Measurements from ENCODE around the gene FAM20C. TPM values are rescaled to one million over a fixed set of nuclear protein-coding genes. Genes with fewer than 3 reads are reported as not detected.

FAM20C gene
- total RNA-seq, 1 donor from 2014 or later: 99.2 TPM

DNA sequence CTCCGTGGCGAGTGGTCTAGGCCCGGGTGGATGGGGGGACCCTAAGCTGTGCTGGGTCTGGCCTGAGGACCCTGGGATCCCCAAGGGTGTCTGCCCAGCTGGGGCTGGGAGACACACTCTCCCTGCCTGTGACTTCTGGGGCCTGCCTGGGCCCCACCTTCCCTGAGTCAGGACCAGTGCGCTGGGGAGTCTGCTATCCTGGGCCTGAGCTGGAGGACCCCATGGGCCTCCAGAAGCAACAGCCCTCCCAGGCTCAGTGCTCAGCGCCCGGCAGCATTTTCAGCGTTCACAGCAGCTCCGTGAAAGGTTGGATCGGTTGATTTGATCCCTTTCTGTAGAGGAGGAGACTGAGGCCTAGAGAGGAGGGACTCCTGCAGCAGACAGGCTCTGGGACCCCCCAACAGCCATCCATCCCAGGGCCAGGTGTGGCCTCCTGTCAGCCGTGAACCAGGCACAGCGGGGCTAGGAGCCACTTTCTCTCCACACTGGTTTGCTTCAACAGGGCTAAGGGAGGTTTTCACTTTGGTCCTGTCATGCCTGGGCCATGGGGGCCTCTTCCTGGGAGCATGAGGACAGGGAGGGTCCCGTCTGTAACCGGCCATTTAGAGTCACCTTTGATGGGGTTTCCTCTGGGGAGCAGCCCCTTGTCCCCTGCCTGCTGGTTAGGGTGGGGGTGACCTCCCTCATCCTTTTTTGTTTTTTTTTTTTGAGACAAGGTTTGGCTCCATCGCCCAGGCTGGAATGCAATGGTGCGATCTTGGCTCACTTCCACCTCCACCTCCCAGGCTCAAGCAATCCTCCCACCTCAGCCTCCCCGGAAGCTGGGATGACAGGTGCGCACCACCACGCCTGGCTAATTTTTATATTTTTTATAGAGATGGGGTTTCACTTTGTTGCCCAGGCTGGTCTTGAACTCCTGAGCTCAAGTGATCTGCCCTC, 110.0 kb downstream of the FAM20C start:
- DNase-seq (ENCODE audit: low spot score): no peak

DNA sequence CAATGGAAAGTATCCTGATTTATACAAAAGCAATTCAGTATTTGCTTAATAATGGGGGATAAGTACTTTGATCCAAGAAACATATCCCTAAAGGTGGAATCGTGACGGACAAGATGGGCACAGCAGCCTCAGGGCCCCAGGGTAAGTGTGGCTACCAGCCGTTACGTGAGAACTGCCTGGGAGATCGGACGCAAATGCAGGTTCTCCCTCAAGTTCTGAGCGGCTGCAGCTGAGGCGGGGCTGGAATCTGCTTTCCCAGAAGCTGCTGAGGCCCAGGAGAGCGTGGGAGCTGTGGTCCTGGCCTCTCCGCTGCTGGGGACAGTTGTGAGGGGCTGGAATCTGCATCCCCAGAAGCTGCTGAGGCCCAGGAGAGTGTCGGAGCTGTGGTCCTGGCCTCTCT, 111.1 kb downstream of the FAM20C start:
- DNase-seq (ENCODE audit: low spot score): no peak

- DNase-seq (ENCODE audit: low spot score): no peak
Observed at GRCh38 chr7:303884-304573, 111.7 kb downstream of the FAM20C start.

DNA sequence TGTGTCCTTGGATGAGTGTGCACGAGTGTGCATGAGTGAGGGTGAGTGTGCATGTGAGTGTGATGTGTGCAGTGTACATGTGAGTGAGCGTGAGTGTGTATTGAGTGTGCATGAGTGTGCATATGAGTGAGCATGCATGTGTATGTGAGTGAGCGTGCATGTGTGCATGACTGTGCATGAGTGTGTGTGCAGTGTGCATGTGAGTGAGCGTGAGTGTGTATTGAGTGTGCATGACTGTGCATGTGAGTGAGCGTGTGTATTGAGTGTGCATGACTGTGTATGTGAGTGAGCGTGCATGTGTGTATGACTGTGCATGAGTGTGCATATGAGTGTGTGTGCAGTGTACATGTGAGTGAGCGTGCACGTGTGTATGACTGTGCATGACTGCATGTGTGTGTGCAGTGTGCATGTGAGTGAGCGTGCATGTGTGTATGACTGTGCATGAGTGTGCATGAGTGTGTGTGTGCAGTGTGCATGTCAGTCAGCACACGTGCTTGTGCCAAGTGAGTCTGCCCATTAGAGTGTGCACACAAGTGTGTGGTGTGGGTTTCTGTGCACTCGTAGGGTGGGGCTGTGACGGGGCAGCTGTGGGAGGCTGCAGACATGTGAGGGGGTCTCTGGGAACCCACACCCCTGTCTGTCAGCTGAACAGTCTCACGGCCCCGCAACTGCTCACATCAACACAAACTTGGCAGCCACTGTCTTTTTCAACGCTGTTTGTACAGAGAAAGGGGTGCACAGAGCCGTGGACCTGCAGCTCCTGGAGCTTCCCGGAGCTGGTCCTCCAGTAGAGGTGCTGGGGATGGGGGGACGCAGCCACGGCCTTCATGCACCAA, 112.4 kb downstream of the FAM20C start:
- DNase-seq (ENCODE audit: low spot score): no peak

GRCh38 chr7:305410-306151, 113.2 kb downstream of the FAM20C start:
- no peak for DNase-seq (ENCODE audit: low spot score)

- no peak for DNase-seq (ENCODE audit: low spot score)
Observed at GRCh38 chr7:307970-308369, 115.6 kb downstream of the FAM20C start.

DNA sequence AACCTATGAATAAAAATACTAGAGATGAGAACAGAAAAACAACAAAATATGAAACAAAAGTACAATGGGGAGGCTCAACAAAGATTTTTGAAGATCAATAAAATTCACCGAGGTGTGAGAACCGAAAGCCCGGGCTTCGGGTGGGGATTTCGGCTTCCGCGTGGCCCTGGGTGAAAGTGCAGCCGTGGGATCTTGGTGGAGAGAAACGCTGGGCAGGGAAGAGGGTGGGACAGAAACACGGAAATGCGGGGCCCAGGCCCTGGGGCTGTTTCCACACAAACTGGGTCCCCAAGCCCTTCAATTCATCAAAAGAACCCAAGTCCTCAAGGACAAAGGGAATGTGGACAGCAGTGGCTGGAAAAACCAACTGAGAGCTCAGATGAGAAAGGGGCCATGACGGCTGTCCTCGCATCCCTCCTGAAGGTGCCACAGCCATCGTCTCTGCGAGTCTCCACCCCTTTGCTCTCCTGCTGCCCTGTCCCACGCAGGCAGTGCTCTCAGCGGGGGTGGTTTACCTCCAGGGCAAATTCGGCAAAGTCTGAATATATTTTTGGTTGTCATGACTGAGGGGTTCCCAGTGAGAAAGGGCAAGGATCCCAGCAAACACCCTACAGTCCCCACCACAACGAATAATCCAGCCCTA, 117.3 kb downstream of the FAM20C start:
- DNase-seq (ENCODE audit: low spot score): no peak

Other genes with a start within 250 kb of the FAM20C start
- not detected for gene FOXL3, start 97.6 kb downstream of the FAM20C start, total RNA-seq